Measurements from ENCODE around the gene GFM1. TPM values are rescaled to one million over a fixed set of nuclear protein-coding genes. Genes with fewer than 3 reads are reported as not detected.

The GFM1 gene
- total RNA-seq, 2 experiments from 2014 or later: 50.5 to 51.4 TPM

GRCh38 chr3:158651192-158651591, 6.9 kb downstream of the GFM1 start:
- H3K27me3 Mint-ChIP-seq: no peaks in the 10 kb centered on the region
- no peak overlapping the region for H3K27ac Mint-ChIP-seq
- intact Hi-C loops (cut with DNase I, micrococcal nuclease): no loop called here
- ChIA-PET POLR2A (no interaction called here), CTCF (interaction anchor here (2.1 kb wide), 1 partner anchor 12 kb away, joined by 6 read pairs; no protein-coding TSS in a partner anchor)
- no peak for ATAC-seq
- H3K4me3 Mint-ChIP-seq: no peak overlapping the region
- no peak for DNase-seq
- H3K36me3 Mint-ChIP-seq (ENCODE audit: low read depth): peaks cover 42% of the 10 kb centered on the region
- H3K9me3 Mint-ChIP-seq (ENCODE audit: low read depth): no peaks in the 10 kb centered on the region
- peaks cover 18% of the 10 kb centered on the region for H3K4me1 Mint-ChIP-seq

DNA sequence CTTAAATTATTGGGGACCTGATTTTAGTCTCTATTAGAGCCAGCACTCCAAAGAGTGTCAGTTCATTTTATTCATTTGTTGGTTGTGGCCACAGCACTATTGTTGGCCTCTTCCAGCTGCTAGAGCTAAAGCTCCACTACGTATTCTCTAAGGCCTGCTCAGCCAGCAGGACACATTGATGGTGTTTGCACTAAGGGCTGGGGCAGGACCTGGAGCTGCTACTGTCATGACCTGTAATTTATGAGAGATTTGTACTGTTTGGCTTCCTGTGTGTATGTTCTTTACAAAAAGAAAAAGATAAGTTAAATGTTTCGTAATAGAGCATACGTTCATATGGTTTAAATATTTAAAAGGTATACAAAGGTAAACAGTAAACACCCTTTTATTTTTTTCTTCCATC, 8.1 kb downstream of the GFM1 start:
- CTCF ChIA-PET: interaction anchor here (0.7 to 2.1 kb wide), 3 partner anchors 7 to 72 kb away, joined by 3 to 6 read pairs (median 6); no protein-coding TSS in a partner anchor
- intact Hi-C loops (cut with DNase I, micrococcal nuclease): no loop called here
- POLR2A ChIA-PET: no interaction called here
- Mint-ChIP-seq H3K27me3 (no peaks in the 10 kb centered on the region), H3K4me1 (peaks cover 13% of the 10 kb centered on the region), H3K27ac (no peak overlapping the region), H3K36me3 (ENCODE audit: low read depth) (peaks cover 41% of the 10 kb centered on the region), H3K4me3 (no peak overlapping the region), H3K9me3 (ENCODE audit: low read depth) (no peaks in the 10 kb centered on the region)
- DNase-seq (no peak), ATAC-seq (no peak)

DNA sequence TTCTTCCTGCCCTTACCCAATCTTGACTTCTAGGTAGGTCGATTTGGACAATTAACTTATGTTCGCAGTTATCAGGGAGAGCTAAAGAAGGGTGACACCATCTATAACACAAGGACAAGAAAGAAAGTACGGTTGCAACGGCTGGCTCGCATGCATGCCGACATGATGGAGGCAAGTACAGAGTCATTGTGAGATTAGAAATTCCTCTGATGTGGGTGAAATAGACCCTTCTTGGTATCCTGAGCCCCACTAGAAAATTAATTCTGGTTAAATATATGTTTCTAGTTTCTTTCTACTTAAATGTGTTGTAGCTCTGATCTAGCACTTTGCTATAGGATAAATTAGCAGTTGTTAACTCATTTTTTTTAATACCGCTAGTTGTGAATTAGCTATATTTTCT, 14.6 kb downstream of the GFM1 start:
- ATAC-seq (no peak), DNase-seq (no peak)
- Mint-ChIP-seq H3K4me1 (peaks cover 11% of the 10 kb centered on the region), H3K27me3 (no peaks in the 10 kb centered on the region), H3K9me3 (ENCODE audit: low read depth) (no peaks in the 10 kb centered on the region), H3K27ac (peak overlapping the region; percentile 2), H3K4me3 (no peak overlapping the region), H3K36me3 (ENCODE audit: low read depth) (peaks cover 39% of the 10 kb centered on the region)
- intact Hi-C loops (cut with DNase I, micrococcal nuclease): loop anchor here (1.0 to 2.0 kb wide), 3 partner anchors 13 to 132 kb away; partner anchors contain the start of genes GFM1 (in 1 of the 2) and LXN (in 1 of the 2)
- ChIA-PET POLR2A (interaction anchor here (0.6 to 1.3 kb wide), 3 partner anchors 9 to 14 kb away, joined by 3 read pairs; partner anchors contain the start of gene GFM1), CTCF (interaction anchor here (0.6 to 7.0 kb wide), 20 partner anchors 8 to 178 kb away, joined by 3 to 74 read pairs (median 8); partner anchors contain the start of genes GFM1 and LXN)

DNA sequence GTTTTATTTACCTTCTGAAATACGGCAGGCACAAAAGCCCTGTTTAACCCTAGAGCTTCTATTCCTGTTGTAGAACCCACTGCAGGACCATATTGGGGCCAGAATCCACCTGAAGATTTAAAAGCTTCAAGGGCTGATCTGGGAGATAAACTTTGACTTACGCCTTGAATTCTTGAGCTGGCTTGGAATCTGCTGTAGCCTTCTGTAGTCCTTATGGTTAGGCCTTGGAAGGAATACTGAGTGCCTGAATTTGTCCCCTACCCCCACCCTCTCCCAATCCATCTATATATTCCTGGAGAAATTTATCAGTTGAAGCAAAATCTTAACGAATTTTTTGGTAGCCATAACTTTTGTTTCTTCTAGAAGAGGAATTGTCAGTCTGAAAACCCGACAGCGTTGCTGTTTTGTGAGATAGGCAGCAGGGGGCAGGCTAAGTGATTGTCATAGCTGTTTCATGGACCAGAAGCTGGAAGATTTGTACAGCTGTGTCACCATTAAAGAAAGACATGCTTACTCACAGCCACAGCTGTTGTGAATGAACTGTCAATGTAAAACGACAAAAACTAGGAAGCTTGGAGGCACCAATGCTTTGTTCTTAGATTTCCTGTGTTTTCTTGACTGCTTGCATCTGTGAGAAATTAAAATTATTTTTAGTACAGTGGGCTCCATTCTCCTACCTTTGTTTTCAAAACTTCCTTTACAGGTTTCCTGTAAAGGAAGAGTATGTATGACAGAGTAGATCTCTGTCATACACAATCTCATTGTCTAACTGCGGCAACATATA, 15.3 kb downstream of the GFM1 start:
- Mint-ChIP-seq H3K4me3 (no peak overlapping the region), H3K27me3 (no peaks in the 10 kb centered on the region), H3K36me3 (ENCODE audit: low read depth) (peaks cover 45% of the 10 kb centered on the region), H3K4me1 (peaks cover 11% of the 10 kb centered on the region), H3K27ac (no peak overlapping the region), H3K9me3 (ENCODE audit: low read depth) (no peaks in the 10 kb centered on the region)
- peak; percentile 97 for ATAC-seq
- POLR2A ChIA-PET: interaction anchor here (0.6 to 1.3 kb wide), 5 partner anchors 9 to 68 kb away, joined by 3 to 4 read pairs (median 3); partner anchors contain the start of genes GFM1 and LXN
- intact Hi-C loops (cut with DNase I, micrococcal nuclease): loop anchor here (1.0 to 2.0 kb wide), 3 partner anchors 13 to 132 kb away; partner anchors contain the start of genes GFM1 (in 1 of the 2) and LXN (in 1 of the 2)
- DNase-seq: peak; percentile 76
- CTCF ChIA-PET: interaction anchor here (0.7 to 7.0 kb wide), 27 partner anchors 8 to 573 kb away, joined by 3 to 74 read pairs (median 4); partner anchors contain the start of genes GFM1, LXN and MFSD1

DNA sequence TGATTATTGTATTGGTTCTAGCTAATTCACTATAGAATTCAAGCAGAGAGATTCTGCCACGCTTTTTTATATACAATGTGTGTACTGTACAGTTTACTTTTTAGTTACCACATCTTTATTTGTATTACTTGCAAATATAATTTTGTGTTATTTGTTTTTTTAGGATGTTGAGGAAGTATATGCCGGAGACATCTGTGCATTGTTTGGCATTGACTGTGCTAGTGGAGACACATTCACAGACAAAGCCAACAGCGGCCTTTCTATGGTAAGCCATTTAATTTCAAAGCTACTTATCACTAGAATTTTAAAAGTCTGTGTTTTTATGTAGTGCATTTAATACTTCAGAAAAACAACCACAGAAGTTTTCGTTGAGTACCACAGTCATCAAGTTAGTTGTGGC, 16.4 kb downstream of the GFM1 start:
- CTCF ChIA-PET: interaction anchor here (0.8 to 7.0 kb wide), 11 partner anchors 10 to 1182 kb away, joined by 3 to 74 read pairs (median 3); partner anchors contain the start of genes GFM1 and LXN
- intact Hi-C loops (cut with DNase I, micrococcal nuclease): no loop called here
- no peak for DNase-seq
- Mint-ChIP-seq H3K4me3 (no peak overlapping the region), H3K36me3 (ENCODE audit: low read depth) (peaks cover 52% of the 10 kb centered on the region), H3K27me3 (no peaks in the 10 kb centered on the region), H3K9me3 (ENCODE audit: low read depth) (no peaks in the 10 kb centered on the region), H3K4me1 (peaks cover 11% of the 10 kb centered on the region), H3K27ac (no peak overlapping the region)
- POLR2A ChIA-PET: interaction anchor here (0.6 kb wide), 1 partner anchor 286 kb away, joined by 7 read pairs; no protein-coding TSS in a partner anchor
- no peak for ATAC-seq

- intact Hi-C loops (cut with DNase I, micrococcal nuclease): no loop called here
- peaks cover 51% of the 10 kb centered on the region for H3K36me3 Mint-ChIP-seq (ENCODE audit: low read depth)
- no peak overlapping the region for H3K4me3 Mint-ChIP-seq
- H3K27me3 Mint-ChIP-seq: no peaks in the 10 kb centered on the region
- H3K9me3 Mint-ChIP-seq (ENCODE audit: low read depth): no peaks in the 10 kb centered on the region
- ChIA-PET CTCF (interaction anchor here (1.1 to 7.0 kb wide), 5 partner anchors 9 to 130 kb away, joined by 3 to 74 read pairs (median 8); partner anchors contain the start of genes GFM1 and LXN), POLR2A (no interaction called here)
- peaks cover 11% of the 10 kb centered on the region for H3K4me1 Mint-ChIP-seq
- ATAC-seq (no peak), DNase-seq (no peak)
- H3K27ac Mint-ChIP-seq: no peak overlapping the region
These were observed 18.9 kb downstream of the GFM1 start for GRCh38 chr3:158663246-158663645.

- POLR2A ChIA-PET: no interaction called here
- no peak for DNase-seq
- Mint-ChIP-seq H3K27me3 (no peaks in the 10 kb centered on the region), H3K36me3 (ENCODE audit: low read depth) (peaks cover 51% of the 10 kb centered on the region), H3K9me3 (ENCODE audit: low read depth) (no peaks in the 10 kb centered on the region), H3K4me1 (peaks cover 9% of the 10 kb centered on the region), H3K27ac (no peak overlapping the region), H3K4me3 (no peak overlapping the region)
- no peak for ATAC-seq
- CTCF ChIA-PET: interaction anchor here (1.1 to 7.0 kb wide), 5 partner anchors 8 to 129 kb away, joined by 3 to 74 read pairs (median 8); partner anchors contain the start of genes GFM1 and LXN
- intact Hi-C loops (cut with DNase I, micrococcal nuclease): no loop called here
These were observed 19.5 kb downstream of the GFM1 start for GRCh38 chr3:158663832-158664231.

- H3K9me3 Mint-ChIP-seq (ENCODE audit: low read depth): no peaks in the 10 kb centered on the region
- ATAC-seq (no peak), DNase-seq (no peak)
- intact Hi-C loops (cut with DNase I, micrococcal nuclease): no loop called here
- H3K4me3 Mint-ChIP-seq: no peak overlapping the region
- peaks cover 10% of the 10 kb centered on the region for H3K4me1 Mint-ChIP-seq
- POLR2A ChIA-PET: no interaction called here
- H3K27ac Mint-ChIP-seq: no peak overlapping the region
- no peaks in the 10 kb centered on the region for H3K27me3 Mint-ChIP-seq
- CTCF ChIA-PET: no interaction called here
- peaks cover 45% of the 10 kb centered on the region for H3K36me3 Mint-ChIP-seq (ENCODE audit: low read depth)
These were observed 22.1 kb downstream of the GFM1 start for GRCh38 chr3:158666416-158666815.

- Mint-ChIP-seq H3K4me1 (peaks cover 18% of the 10 kb centered on the region), H3K4me3 (no peak overlapping the region), H3K27ac (no peak overlapping the region), H3K36me3 (ENCODE audit: low read depth) (peaks cover 44% of the 10 kb centered on the region), H3K9me3 (ENCODE audit: low read depth) (no peaks in the 10 kb centered on the region), H3K27me3 (no peaks in the 10 kb centered on the region)
- intact Hi-C loops (cut with DNase I, micrococcal nuclease): no loop called here
- CTCF ChIA-PET: interaction anchor here (0.5 to 5.4 kb wide), 4 partner anchors 9 to 568 kb away, joined by 3 to 33 read pairs (median 10); partner anchors contain the start of gene GFM1
- ATAC-seq (no peak), DNase-seq (no peak)
- POLR2A ChIA-PET: no interaction called here
These were observed 24.2 kb downstream of the GFM1 start for GRCh38 chr3:158668506-158668905.

DNA sequence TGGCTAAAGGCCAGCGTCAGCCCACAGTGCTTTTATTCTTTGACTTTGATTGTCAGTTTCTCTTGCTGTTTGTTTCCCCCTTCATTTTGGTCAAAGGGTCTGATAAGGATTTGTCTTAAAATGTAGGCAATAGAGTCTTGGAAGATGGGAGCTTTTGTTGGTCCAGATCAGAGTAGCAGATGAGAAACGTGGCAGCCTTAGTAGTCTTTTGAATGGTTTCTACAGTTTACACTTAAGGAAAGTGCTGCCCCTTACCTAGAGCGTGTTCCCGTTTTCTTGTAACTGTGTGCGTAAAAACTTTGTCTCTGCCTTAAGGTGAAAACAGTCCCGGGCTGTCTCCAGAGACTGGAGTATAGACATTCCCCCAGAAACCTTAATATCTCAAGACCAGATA, 27.5 kb downstream of the GFM1 start:
- peak overlapping the region; percentile 85 for H3K4me3 Mint-ChIP-seq
- peak; percentile 0 for ATAC-seq
- H3K27me3 Mint-ChIP-seq: no peaks in the 10 kb centered on the region
- H3K36me3 Mint-ChIP-seq (ENCODE audit: low read depth): peaks cover 27% of the 10 kb centered on the region
- H3K9me3 Mint-ChIP-seq (ENCODE audit: low read depth): no peaks in the 10 kb centered on the region
- peaks cover 18% of the 10 kb centered on the region for H3K4me1 Mint-ChIP-seq
- POLR2A ChIA-PET: interaction anchor here (1.0 kb wide), 1 partner anchor 12 kb away, joined by 3 read pairs; no protein-coding TSS in a partner anchor
- peak overlapping the region; percentile 91 for H3K27ac Mint-ChIP-seq
- DNase-seq: no peak
- CTCF ChIA-PET: interaction anchor here (0.6 to 5.4 kb wide), 11 partner anchors 9 to 139 kb away, joined by 3 to 33 read pairs (median 3); partner anchors contain the start of gene GFM1
- intact Hi-C loops (cut with DNase I, micrococcal nuclease): loop anchor here (1.0 to 5.0 kb wide), 6 partner anchors 13 to 130 kb away; partner anchors contain the start of genes GFM1 (in 2 of the 2) and MFSD1 (in 1 of the 2)
